A549 (cell line): ENCODE data around the gene KDF1. TPM values are rescaled to one million over a fixed set of nuclear protein-coding genes. Genes with fewer than 3 reads are reported as not detected.
A peak's percentile ranks its signal among the peaks of the same experiment; 100 is the strongest.

Experiments
- ATAC-seq, 2 experiments: fragments of 200-7000 bp in 1 of 2; fragments of >200 bp in 1 of 2; cut with Nextera tagmentation in 1 of 2; cut with Tn5 transposase in 1 of 2; 3 replicates each; pipeline versions ENCODE4 v1.8.0 to v1.9.1; 2018 to 2020; ENCODE audit warnings: mild to moderate bottlenecking in 1 of 2, moderate library complexity in 1 of 2
- CTCF ChIA-PET: fragments of 300-600 bp; sonication (Branson Sonifier 250); formaldehyde crosslinking; extraction: SDS; loops from one replicate; lab custom pipeline; 2021; ENCODE audit warnings: antibody characterized with exemption, inconsistent platforms; lab: Yijun Ruan, JAX
- POLR2A ChIA-PET: fragments of 350-600 bp; formaldehyde crosslinking; extraction: SDS; loops from one replicate; lab custom pipeline; 2021; ENCODE audit warnings: antibody characterized with exemption, inconsistent platforms; lab: Yijun Ruan, JAX
- DNase-seq, 2 experiments: peaks; one replicate each; pipeline versions ENCODE4 v3.0.0 to v3.0.0-alpha.2; 2011 to 2016; ENCODE audit warnings: low read depth in 1 of 2, low spot score in 1 of 2
- FAIRE-seq: peaks from 2 replicates; lab custom pipeline; 2011; peaks lifted over from hg19 to GRCh38; lab: Jason Lieb, UNC
- H3K27ac ChIP-seq, 2 experiments: fragments of >200 bp; sonication (Bioruptor Twin); formaldehyde crosslinking; 3 replicates each; pipeline ENCODE4 v1.5.1; 2016 to 2017
- H3K4me1 ChIP-seq: fragments of >200 bp; sonication (Bioruptor Twin); formaldehyde crosslinking; 3 replicates; pipeline ENCODE4 v1.6.1; 2016
- H3K4me2 ChIP-seq: fragments of >200 bp; sonication (Bioruptor Twin); formaldehyde crosslinking; 3 replicates; pipeline ENCODE4 v1.6.1; 2016
- H3K4me3 ChIP-seq: fragments of >200 bp; sonication (Bioruptor Twin); formaldehyde crosslinking; 3 replicates; pipeline ENCODE4 v1.5.1; 2016
- H3K9me3 ChIP-seq: fragments of >200 bp; sonication (Bioruptor Twin); formaldehyde crosslinking; 3 replicates; pipeline ENCODE4 v1.6.1; 2016
- CBX2 ChIP-seq: fragments of 200-600 bp; sonication (generic); IDR thresholded peaks from 2 replicates; pipeline ENCODE4 v1.6.1; 2016; ENCODE audit warnings: low read depth, mild to moderate bottlenecking, borderline replicate concordance
- CBX8 ChIP-seq: fragments of 200-600 bp; sonication (generic); IDR thresholded peaks from 2 replicates; pipeline ENCODE4 v1.6.1; 2016
- FOSB ChIP-seq: fragments of 250-450 bp; sonication (Bioruptor Pico); IDR thresholded peaks from 2 replicates; pipeline ENCODE4 v1.5.0; 2020; ENCODE audit warnings: mild to moderate bottlenecking, moderate library complexity
- HOXB5 ChIP-seq: fragments of 250-450 bp; sonication (Bioruptor Pico); IDR thresholded peaks from 2 replicates; pipeline ENCODE4 v1.5.0; 2020; ENCODE audit warnings: mild to moderate bottlenecking, moderate library complexity
- KDM1A ChIP-seq: fragments of 200-600 bp; sonication (generic); IDR thresholded peaks from 2 replicates; pipeline ENCODE4 v1.6.1; 2016; ENCODE audit warnings: low read depth, mild to moderate bottlenecking
- MYC ChIP-seq: IDR thresholded peaks from 2 replicates; pipeline ENCODE4 v1.6.1; 2012; ENCODE audit warnings: mild to moderate bottlenecking, inconsistent platforms, low read length, improper control_type of control experiment, borderline replicate concordance
- RAD21 ChIP-seq, 2 experiments: fragments of >200 bp in 1 of 2; sonication (Bioruptor Twin) in 1 of 2; formaldehyde crosslinking in 1 of 2; IDR thresholded peaks in 1 of 2; conservative IDR thresholded peaks in 1 of 2; 2 replicates in 1 of 2; 3 replicates in 1 of 2; pipeline ENCODE4 v1.6.1; 2012 to 2018; ENCODE audit warnings: inconsistent platforms in 1 of 2
- RARB ChIP-seq: fragments of 250-450 bp; sonication (Bioruptor Pico); IDR thresholded peaks from 2 replicates; pipeline ENCODE4 v1.8.0; 2021; ENCODE audit warnings: mild to moderate bottlenecking, moderate library complexity
- SMC3 ChIP-seq: fragments of >200 bp; sonication (Bioruptor Twin); formaldehyde crosslinking; IDR thresholded peaks from 3 replicates; pipeline ENCODE4 v1.6.1; 2018; ENCODE audit warnings: inconsistent platforms
- SREBF2 ChIP-seq: fragments of 450-650 bp; IDR thresholded peaks from 2 replicates; pipeline ENCODE4 v1.6.1; 2014; ENCODE audit warnings: mild to moderate bottlenecking, moderate library complexity
- TFCP2L1 ChIP-seq: fragments of 250-450 bp; sonication (Bioruptor Pico); IDR thresholded peaks from 2 replicates; pipeline ENCODE4 v1.5.0; 2021; ENCODE audit warnings: mild to moderate bottlenecking
- ZC3H11A ChIP-seq: fragments of 450-650 bp; IDR thresholded peaks from 2 replicates; pipeline ENCODE4 v1.6.1; 2014; ENCODE audit warnings: antibody characterized with exemption, mild to moderate bottlenecking
- whole genome bisulfite sequencing: methylation state at CpG from one replicate; pipeline ENCODE4 v1.1.6; 2017; ENCODE audit errors: missing lambda C conversion rate; 5-methylcytosine and 5-hydroxymethylcytosine counted together
- polyA minus RNA-seq: library from RNA; depleted of rRNA, polyadenylated mRNA; stranded (reverse); fragments of >200 nt; gene quantifications from 2 replicates; pipeline ENCODE4 v1.2.3, GENCODE V29; 2011; rRNA and poly(A)+ RNA removed
- polyA plus RNA-seq, 4 experiments: library from polyadenylated mRNA; depleted of rRNA in 3 of 4; stranded (reverse); fragments of >200 nt; fragmentation: RNase III in 1 of 4; extraction: RNeasy Plus Mini Kit Qiagen cat#74134 plus additional on column Dnase treatment in 1 of 4; gene quantifications; 2 replicates in 3 of 4; 3 replicates in 1 of 4; pipeline ENCODE4 v1.2.3, GENCODE V29; 2011 to 2017
- TF ChIP-seq, protein P1 (sequence below): fragments of >200 bp; sonication (Bioruptor Twin); formaldehyde crosslinking; IDR thresholded peaks from 3 replicates; pipeline ENCODE4 v1.6.1; 2016
- TF ChIP-seq, protein P2 (sequence below): fragments of >200 bp; sonication (Bioruptor Twin); formaldehyde crosslinking; IDR thresholded peaks from 3 replicates; pipeline ENCODE4 v1.5.1; 2016
- TF ChIP-seq, protein P3 (sequence below): fragments of 250-450 bp; sonication (Bioruptor Pico); IDR thresholded peaks from 2 replicates; pipeline ENCODE4 v1.5.0; 2021; ENCODE audit warnings: mild to moderate bottlenecking, moderate library complexity, borderline replicate concordance
- TF ChIP-seq, protein P4 (sequence below): fragments of 250-450 bp; sonication (Bioruptor Pico); IDR thresholded peaks from 2 replicates; pipeline ENCODE4 v1.5.0; 2020; ENCODE audit warnings: low read depth, mild to moderate bottlenecking, moderate library complexity

The KDF1 gene, protein sequence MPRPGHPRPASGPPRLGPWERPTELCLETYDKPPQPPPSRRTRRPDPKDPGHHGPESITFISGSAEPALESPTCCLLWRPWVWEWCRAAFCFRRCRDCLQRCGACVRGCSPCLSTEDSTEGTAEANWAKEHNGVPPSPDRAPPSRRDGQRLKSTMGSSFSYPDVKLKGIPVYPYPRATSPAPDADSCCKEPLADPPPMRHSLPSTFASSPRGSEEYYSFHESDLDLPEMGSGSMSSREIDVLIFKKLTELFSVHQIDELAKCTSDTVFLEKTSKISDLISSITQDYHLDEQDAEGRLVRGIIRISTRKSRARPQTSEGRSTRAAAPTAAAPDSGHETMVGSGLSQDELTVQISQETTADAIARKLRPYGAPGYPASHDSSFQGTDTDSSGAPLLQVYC
- polyA plus RNA-seq (2011; rRNA removed) (not detected in 2 replicates), polyA plus RNA-seq (2017; fragmentation: RNase III; extraction: RNeasy Plus Mini Kit Qiagen cat#74134 plus additional on column Dnase treatment) (not detected in 3 replicates), polyA minus RNA-seq (0.15 TPM in 1 of 2 replicates, not detected in the other)
- not detected in 2 replicates for polyA plus RNA-seq (2012; cell fraction: cytosol; rRNA removed)
- not detected in 2 replicates for polyA plus RNA-seq (2012; cell fraction: nucleus; rRNA removed)

DNA sequence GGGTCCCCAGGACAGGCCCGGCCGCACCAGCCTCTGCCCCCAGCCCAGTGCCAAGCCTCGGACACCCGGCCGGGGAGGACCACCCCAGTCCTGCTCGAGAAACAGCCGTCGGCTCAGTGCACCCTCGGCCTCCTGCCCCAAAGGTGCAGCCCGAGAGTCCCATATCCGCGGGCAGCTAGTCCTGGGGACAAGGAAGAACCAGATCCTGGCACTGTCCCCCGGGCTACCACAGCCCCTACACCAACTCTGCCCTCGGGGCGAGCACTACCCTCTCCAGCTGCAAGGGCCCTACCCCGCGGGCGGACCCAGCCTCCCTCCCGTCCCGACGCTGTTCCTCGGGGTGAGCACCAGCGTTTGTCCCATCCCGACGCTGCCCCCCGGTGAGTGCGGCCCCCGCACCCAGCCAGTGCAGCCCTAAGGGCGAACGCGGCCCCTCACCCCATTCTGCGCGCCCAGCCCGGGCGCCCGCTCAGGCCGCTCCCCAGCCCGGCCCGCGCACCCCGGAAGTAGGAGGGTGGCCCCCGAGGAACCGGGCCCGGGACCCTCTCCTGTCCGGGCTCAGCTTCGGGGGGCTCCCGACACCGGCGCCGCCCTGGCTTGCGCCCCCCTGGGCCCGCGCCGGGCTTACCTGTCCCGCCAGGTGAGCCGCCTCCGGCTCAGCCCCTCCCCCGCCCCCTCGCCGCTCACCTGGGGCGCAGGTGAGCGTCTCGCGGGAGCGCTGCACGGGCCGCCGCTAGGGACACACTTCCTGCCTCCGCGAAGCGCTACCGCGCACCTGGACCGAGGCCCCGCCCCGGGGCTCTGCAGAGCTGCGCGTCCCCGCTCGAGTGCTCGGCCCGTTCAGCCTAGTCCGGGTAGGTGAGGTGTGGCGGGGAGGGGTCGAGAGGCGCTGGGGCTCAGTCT lies at the start of gene KDF1:
TSS of gene KDF1 (minus strand) at position 747 of the 903 bp plus-strand sequence. CDS start 8,088 bp downstream, outside the sequence.
- FAIRE-seq (no peak), DNase-seq (no peak), ATAC-seq (no peak)
- Histone ChIP-seq H3K4me1 (peaks cover 25% of the 10 kb centered on the region), H3K4me3 (peak within 1 kb of the TSS; percentile 32; the same call in 1 of the 3 replicates), H3K4me2 (peak within 1 kb of the TSS; percentile 59), H3K9me3 (no peaks in the 10 kb centered on the region), H3K27ac (peak within 1 kb of the TSS; percentile 48 to 73; a peak in 5 of 6 replicates)
- 70% methylated on average over 9 of the region's 86 CpGs for WGBS
- TF ChIP-seq SMC3 (no peak), SREBF2 (no peak), RAD21 (conservative IDR thresholded peaks at IDR 0.05 in 1 of 2, IDR thresholded peaks at IDR 0.05 in 1 of 2) (no peak), CBX8 (no peak), TFCP2L1 (CRISPR knock-in tag) (no peak), HOXB5 (CRISPR knock-in tag) (no peak), MYC (no peak), FOSB (CRISPR knock-in tag) (no peak), CBX2 (no peak), ZC3H11A (no peak), RARB (CRISPR knock-in tag) (no peak), KDM1A (no peak)
- TF ChIP-seq, protein P1, sequence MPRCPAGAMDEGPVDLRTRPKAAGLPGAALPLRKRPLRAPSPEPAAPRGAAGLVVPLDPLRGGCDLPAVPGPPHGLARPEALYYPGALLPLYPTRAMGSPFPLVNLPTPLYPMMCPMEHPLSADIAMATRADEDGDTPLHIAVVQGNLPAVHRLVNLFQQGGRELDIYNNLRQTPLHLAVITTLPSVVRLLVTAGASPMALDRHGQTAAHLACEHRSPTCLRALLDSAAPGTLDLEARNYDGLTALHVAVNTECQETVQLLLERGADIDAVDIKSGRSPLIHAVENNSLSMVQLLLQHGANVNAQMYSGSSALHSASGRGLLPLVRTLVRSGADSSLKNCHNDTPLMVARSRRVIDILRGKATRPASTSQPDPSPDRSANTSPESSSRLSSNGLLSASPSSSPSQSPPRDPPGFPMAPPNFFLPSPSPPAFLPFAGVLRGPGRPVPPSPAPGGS: no peak
- TF ChIP-seq, protein P2, sequence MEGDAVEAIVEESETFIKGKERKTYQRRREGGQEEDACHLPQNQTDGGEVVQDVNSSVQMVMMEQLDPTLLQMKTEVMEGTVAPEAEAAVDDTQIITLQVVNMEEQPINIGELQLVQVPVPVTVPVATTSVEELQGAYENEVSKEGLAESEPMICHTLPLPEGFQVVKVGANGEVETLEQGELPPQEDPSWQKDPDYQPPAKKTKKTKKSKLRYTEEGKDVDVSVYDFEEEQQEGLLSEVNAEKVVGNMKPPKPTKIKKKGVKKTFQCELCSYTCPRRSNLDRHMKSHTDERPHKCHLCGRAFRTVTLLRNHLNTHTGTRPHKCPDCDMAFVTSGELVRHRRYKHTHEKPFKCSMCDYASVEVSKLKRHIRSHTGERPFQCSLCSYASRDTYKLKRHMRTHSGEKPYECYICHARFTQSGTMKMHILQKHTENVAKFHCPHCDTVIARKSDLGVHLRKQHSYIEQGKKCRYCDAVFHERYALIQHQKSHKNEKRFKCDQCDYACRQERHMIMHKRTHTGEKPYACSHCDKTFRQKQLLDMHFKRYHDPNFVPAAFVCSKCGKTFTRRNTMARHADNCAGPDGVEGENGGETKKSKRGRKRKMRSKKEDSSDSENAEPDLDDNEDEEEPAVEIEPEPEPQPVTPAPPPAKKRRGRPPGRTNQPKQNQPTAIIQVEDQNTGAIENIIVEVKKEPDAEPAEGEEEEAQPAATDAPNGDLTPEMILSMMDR: no peak
- TF ChIP-seq, protein P3, sequence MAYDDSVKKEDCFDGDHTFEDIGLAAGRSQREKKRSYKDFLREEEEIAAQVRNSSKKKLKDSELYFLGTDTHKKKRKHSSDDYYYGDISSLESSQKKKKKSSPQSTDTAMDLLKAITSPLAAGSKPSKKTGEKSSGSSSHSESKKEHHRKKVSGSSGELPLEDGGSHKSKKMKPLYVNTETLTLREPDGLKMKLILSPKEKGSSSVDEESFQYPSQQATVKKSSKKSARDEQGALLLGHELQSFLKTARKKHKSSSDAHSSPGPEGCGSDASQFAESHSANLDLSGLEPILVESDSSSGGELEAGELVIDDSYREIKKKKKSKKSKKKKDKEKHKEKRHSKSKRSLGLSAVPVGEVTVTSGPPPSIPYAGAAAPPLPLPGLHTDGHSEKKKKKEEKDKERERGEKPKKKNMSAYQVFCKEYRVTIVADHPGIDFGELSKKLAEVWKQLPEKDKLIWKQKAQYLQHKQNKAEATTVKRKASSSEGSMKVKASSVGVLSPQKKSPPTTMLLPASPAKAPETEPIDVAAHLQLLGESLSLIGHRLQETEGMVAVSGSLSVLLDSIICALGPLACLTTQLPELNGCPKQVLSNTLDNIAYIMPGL (CRISPR knock-in tag): no peak
- TF ChIP-seq, protein P4, sequence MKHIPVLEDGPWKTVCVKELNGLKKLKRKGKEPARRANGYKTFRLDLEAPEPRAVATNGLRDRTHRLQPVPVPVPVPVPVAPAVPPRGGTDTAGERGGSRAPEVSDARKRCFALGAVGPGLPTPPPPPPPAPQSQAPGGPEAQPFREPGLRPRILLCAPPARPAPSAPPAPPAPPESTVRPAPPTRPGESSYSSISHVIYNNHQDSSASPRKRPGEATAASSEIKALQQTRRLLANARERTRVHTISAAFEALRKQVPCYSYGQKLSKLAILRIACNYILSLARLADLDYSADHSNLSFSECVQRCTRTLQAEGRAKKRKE: no peak
- CTCF ChIA-PET: interaction anchor here (0.7 to 3.0 kb wide), 3 partner anchors 10 to 37 kb away, joined by 3 to 16 read pairs (median 5); no protein-coding TSS in a partner anchor
- POLR2A ChIA-PET: no interaction called here
